Measurements from ENCODE around the gene KCNJ10.

GRCh38 chr1:160093624-160094290 lies 23.8 kb upstream of the KCNJ10 start:
- no peak for TF ChIP-seq POLR2A (IDR thresholded peaks at IDR 0.05; ENCODE audit: low read length)
- no peak for TF ChIP-seq GATA1 (IDR thresholded peaks at IDR 0.05; ENCODE audit: low read depth, low read length)
